Spleen (tissue), 7 donors: ENCODE data around the gene IQSEC3.

ENCODE experiments used
- POLR2AphosphoS5 ChIP-seq, 3 donors: sonication (generic); formaldehyde crosslinking; IDR thresholded peaks; one replicate each; pipeline ENCODE4 v1.5.1; 2017; ENCODE audit warnings: antibody characterized with exemption in 3 of 3
- TF ChIP-seq, protein P1 (sequence below), 11 experiments: fragments of 200-600 bp in 7 of 11; fragments of 450-650 bp in 4 of 11; sonication (generic) in 4 of 11; IDR thresholded peaks in 8 of 11; conservative IDR thresholded peaks in 3 of 11; 1 replicate in 7 of 11; 2 replicates in 4 of 11; pipeline versions ENCODE4 v1.4.0 to v1.8.0; 2016 to 2021; ENCODE audit warnings: antibody characterized with exemption in 11 of 11, inconsistent platforms in 4 of 11, mild to moderate bottlenecking in 1 of 11
- donor health status: DM: no; HTN: no; CAD: no; lungs with moderate emphysema.
- donor health status: DM: no; HTN: no; CAD: no.
- donor health status: DM: no; HTN: no; CAD: no.

DNA sequence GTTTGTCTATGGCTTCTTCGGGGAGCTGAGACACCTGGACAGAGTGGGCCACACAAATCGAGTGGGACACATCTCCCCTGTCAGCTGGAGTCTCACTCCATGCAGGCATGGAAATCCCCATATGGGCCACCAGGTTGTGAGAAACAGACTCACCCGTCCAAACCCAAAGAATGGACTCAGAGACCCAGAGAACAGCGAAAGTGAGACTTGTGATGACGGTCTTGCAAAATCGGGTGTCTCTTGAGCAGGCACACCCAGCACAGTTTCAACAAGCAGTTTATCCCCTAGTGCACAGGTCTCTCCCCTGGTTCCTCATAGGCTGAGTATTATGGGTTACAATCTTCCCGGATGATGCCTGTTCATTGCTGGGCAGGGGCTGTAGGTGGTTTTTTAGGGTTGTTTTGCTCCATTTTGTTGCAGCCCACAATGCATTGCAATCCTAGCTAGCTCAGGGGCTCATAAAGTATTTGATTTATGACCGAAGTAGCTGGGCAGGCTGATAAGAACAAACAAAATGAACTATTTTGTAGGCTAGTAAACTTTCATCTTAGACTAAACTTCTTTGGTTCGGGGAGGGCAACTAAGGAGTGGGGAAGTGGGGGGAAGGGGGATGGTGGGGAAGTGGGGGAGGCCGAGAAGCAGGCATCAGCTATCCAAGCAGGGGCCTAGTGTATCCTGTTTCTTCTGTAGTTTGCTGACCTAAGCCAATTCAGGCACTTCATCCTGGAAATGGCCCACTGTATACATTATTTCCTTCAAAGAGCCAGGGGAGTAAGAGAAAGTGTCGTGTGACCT is 45.3 kb downstream of the IQSEC3 start:
- TF ChIP-seq, protein P1, sequence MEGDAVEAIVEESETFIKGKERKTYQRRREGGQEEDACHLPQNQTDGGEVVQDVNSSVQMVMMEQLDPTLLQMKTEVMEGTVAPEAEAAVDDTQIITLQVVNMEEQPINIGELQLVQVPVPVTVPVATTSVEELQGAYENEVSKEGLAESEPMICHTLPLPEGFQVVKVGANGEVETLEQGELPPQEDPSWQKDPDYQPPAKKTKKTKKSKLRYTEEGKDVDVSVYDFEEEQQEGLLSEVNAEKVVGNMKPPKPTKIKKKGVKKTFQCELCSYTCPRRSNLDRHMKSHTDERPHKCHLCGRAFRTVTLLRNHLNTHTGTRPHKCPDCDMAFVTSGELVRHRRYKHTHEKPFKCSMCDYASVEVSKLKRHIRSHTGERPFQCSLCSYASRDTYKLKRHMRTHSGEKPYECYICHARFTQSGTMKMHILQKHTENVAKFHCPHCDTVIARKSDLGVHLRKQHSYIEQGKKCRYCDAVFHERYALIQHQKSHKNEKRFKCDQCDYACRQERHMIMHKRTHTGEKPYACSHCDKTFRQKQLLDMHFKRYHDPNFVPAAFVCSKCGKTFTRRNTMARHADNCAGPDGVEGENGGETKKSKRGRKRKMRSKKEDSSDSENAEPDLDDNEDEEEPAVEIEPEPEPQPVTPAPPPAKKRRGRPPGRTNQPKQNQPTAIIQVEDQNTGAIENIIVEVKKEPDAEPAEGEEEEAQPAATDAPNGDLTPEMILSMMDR (IDR thresholded peaks at IDR 0.05 in 8 of 11, conservative IDR thresholded peaks at IDR 0.05 in 3 of 11): no peak
- TF ChIP-seq POLR2AphosphoS5 (IDR thresholded peaks at IDR 0.05): no peak
